Esophagus squamous epithelium (tissue), 5 donors: ENCODE results near the gene SREBF1. TPM values are rescaled to one million over a fixed set of nuclear protein-coding genes. Genes with fewer than 3 reads are reported as not detected.

Experiments
- DNase-seq: peaks from one replicate; lab custom pipeline; 2025; lab: John Stamatoyannopoulos, UW
- H3K27ac ChIP-seq, 4 donors: fragments of 200-600 bp; sonication (generic); one replicate each; pipeline ENCODE4 v1.5.1; 2016 to 2019; ENCODE audit warnings: mild to moderate bottlenecking in 1 of 4
- H3K27me3 ChIP-seq, 4 donors: fragments of 200-600 bp; sonication (generic); 1 replicate in 3 of 4; 2 replicates in 1 of 4; pipeline versions ENCODE4 v1.5.1 to v1.6.0; 2017 to 2021; ENCODE audit warnings: antibody characterized with exemption in 1 of 4
- H3K36me3 ChIP-seq, 3 donors: fragments of 200-600 bp; sonication (generic); one replicate each; pipeline ENCODE4 v1.5.1; 2016 to 2019
- H3K4me1 ChIP-seq, 3 donors: fragments of 200-600 bp; sonication (generic); one replicate each; pipeline ENCODE4 v1.5.1; 2017 to 2019
- H3K4me3 ChIP-seq, 4 donors: fragments of 200-600 bp; sonication (generic); 1 replicate in 3 of 4; 2 replicates in 1 of 4; pipeline ENCODE4 v1.5.1; 2016 to 2019; ENCODE audit warnings: mild to moderate bottlenecking in 2 of 4, moderate library complexity in 1 of 4
- H3K9me3 ChIP-seq, 3 donors: fragments of 200-600 bp; sonication (generic); one replicate each; pipeline ENCODE4 v1.5.1; 2016 to 2019
- POLR2A ChIP-seq, 4 donors: fragments of 450-650 bp; IDR thresholded peaks; one replicate each; pipeline ENCODE4 v1.6.1; 2017; ENCODE audit warnings: antibody characterized with exemption in 4 of 4, mild to moderate bottlenecking in 4 of 4, moderate library complexity in 3 of 4
- WGBS, 2 donors: methylation state at CpG; one replicate each; pipeline ENCODE4 v1.1.5; 2018; 5-methylcytosine and 5-hydroxymethylcytosine counted together
- intact Hi-C: fragments of 100-400 bp; cut with DNase I; formaldehyde crosslinking; loops from one replicate; pipeline ENCODE4 v1.15.0; 2022
- total RNA-seq, 4 donors: library from RNA; depleted of rRNA; stranded (reverse); fragments of >200 nt; gene quantifications; one replicate each; pipeline ENCODE4 v1.1.0, GENCODE V29; 2016
- TF ChIP-seq, protein P1 (sequence below), 6 experiments: fragments of 450-650 bp in 4 of 6; fragments of 200-600 bp in 2 of 6; sonication (generic) in 2 of 6; IDR thresholded peaks; one replicate each; pipeline ENCODE4 v1.5.1; 2016 to 2019; ENCODE audit warnings: antibody characterized with exemption in 6 of 6, mild to moderate bottlenecking in 4 of 6, moderate library complexity in 4 of 6
- donor health status: DM: yes; HTN: yes; CAD: no.

SREBF1 gene
- total RNA-seq, result 100 to 1,000 TPM in 2 of 4 donors, 10 to 100 TPM in 2; 55.0 to 137 (median 108) TPM

DNA sequence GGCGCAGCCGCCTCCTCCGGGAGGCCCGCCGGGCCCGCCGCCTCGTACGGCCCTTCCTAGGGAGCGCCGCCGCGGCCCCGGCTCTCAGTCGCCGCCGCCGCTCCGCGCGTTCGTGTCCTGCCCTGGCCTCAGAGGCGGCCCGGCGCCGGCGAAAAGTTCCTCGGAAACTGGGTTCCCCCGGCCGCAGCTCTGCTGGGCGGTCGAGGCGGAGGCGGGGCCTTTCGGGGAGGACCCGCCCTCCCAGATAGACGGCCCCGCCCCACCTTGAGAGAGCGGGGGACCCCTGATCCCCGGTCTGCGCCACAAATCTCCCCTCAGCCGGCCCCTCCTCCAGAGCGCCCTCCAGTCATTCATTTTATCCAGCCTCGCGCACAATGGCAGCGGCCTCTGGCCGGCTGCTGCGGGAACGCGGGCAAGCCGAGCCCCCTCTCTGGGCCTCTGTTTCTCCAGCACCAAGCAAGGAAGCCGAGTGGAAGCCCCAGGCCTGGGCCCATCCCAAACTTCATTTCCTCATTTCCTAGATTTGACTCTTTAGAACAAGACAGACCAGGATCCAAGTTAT, at the start of gene SREBF1:
Gene SREBF1 (minus strand): TSS at position 169 of the 562 bp plus-strand sequence. CDS start 169 bp downstream, outside the sequence.
- no peaks in the 10 kb centered on the region for H3K27me3 ChIP-seq
- intact Hi-C loops, result no loop called here
- H3K4me3 ChIP-seq, result peak within 1 kb of the TSS; percentile 70 to 95 (median 85)
- H3K36me3 ChIP-seq, result no peaks in the 10 kb centered on the region
- peak within 1 kb of the TSS; percentile 97 to 100 (median 98) for H3K27ac ChIP-seq
- 0% methylated on average over 1 to 3 of the region's 52 CpGs for WGBS, 2 donors
- H3K9me3 ChIP-seq, result no peaks in the 10 kb centered on the region
- no peak for DNase-seq
- H3K4me1 ChIP-seq, result peaks cover 61 to 96% (median 62%) of the 10 kb centered on the region in 3 donors
- TF ChIP-seq, protein P1, sequence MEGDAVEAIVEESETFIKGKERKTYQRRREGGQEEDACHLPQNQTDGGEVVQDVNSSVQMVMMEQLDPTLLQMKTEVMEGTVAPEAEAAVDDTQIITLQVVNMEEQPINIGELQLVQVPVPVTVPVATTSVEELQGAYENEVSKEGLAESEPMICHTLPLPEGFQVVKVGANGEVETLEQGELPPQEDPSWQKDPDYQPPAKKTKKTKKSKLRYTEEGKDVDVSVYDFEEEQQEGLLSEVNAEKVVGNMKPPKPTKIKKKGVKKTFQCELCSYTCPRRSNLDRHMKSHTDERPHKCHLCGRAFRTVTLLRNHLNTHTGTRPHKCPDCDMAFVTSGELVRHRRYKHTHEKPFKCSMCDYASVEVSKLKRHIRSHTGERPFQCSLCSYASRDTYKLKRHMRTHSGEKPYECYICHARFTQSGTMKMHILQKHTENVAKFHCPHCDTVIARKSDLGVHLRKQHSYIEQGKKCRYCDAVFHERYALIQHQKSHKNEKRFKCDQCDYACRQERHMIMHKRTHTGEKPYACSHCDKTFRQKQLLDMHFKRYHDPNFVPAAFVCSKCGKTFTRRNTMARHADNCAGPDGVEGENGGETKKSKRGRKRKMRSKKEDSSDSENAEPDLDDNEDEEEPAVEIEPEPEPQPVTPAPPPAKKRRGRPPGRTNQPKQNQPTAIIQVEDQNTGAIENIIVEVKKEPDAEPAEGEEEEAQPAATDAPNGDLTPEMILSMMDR (IDR thresholded peaks at IDR 0.05), result no peak
- no peak for TF ChIP-seq POLR2A (IDR thresholded peaks at IDR 0.05)

DNA sequence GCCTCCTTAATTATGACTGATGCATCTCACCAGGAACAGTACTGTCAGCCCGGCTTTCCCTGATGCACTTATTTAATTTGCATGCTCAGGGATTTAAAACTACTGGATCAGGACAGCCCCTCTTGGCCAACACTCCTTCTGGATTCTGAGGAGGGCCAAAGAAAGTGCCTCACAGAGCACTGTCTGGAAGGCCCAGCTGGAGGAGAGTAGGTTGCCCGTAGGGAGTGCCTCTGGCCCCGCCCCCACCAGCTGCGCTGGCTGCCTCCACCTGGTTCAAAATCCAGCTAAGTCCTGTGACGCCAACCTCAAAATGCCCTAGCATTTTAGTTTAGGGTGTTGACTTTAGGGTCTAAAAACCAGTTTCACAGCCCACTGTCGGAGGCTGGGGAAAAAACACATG, 49.4 kb upstream of the SREBF1 start:
- TF ChIP-seq, protein P1 (IDR thresholded peaks at IDR 0.05), result no peak
- no peak for TF ChIP-seq POLR2A (IDR thresholded peaks at IDR 0.05)
- intact Hi-C loops, result no loop called here
- Histone ChIP-seq H3K27ac (peak overlapping the region in 3 of 4 donors; percentile 35 to 70 (median 66)), H3K9me3 (no peaks in the 10 kb centered on the region), H3K4me3 (no peak overlapping the region), H3K27me3 (no peaks in the 10 kb centered on the region), H3K36me3 (peaks cover 9 to 88% (median 12%) of the 10 kb centered on the region in 3 donors), H3K4me1 (peaks cover 13 to 33% (median 13%) of the 10 kb centered on the region in 3 donors)
- DNase-seq, result no peak
- 48% methylated on average over 3 to 4 of the region's 6 CpGs for WGBS, 2 donors

DNA sequence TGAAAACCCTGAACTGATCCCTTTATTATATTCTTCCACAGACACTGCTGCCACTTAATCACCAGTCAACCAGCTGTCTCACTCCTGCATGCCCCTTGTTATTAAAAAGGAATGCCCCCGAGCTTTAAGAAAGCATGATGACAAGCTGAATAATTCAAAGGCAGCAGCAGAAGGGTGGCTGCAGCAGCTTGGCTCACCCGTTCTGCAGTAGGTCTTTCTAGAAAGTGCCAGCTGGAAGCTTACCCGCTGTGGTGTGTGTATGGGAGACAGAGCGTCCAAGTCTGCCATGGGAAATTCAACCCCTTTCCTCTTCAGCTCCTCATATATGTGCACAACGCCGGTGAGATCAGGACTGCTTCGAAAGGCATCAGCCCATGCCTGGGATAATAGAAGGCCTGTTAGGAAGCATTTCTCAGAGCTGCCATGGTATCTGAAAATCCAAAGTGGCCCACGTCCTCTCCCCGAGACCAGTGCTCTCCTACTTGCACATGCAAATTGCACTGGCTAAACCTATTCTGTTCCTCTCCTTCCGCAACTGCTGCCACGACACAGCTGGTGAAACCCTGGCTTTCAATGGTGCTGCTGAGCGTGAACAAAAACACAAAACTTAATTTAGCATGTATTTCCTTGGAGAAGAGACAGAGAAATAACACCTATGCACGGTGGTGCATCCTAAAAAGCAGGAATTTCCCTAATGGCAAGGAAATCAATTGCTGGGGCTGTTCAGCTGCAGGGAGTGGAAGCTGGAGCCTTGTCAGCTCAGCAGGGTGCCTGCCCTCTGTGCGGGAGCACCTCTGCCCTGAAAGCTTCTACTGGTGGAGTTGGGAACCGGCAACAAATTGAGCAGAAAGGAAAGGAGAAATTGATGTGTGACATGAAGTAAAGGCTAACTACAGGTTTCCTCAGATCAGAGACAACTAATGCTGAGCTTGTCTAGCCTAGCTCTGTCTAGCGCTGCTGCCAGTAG, 47.9 kb upstream of the SREBF1 start:
- no peaks in the 10 kb centered on the region for H3K27me3 ChIP-seq
- no peak overlapping the region for H3K4me3 ChIP-seq
- intact Hi-C loops, result no loop called here
- no peak for TF ChIP-seq POLR2A (IDR thresholded peaks at IDR 0.05)
- peaks cover 9 to 88% (median 12%) of the 10 kb centered on the region in 3 donors for H3K36me3 ChIP-seq
- peaks cover 13 to 42% (median 13%) of the 10 kb centered on the region in 3 donors for H3K4me1 ChIP-seq
- no peak for DNase-seq
- WGBS, 2 donors, result 91 to 94% methylated on average over 15 to 16 of the region's 16 CpGs
- H3K9me3 ChIP-seq, result no peaks in the 10 kb centered on the region
- no peak overlapping the region for H3K27ac ChIP-seq

DNA sequence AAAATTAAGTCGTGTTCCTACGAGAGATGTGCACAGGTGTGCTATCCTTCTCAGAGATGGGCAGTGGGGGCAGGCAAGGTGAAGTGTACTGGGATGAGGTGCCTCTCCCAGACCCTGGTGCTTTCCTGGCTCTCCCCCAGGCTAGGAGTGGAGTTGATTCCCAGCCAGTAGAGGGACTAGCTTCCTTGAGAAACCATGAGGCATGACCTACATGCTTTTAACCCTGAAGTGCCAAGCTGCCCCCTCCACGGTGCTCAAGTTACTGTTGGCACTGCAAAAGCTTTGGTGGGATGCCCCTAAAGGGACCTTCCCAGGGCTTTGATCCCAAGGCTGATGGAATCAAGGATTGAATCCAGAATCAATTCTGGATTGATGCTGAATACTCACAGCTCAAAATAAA, 47.0 kb upstream of the SREBF1 start:
- Histone ChIP-seq H3K4me1 (peaks cover 16 to 48% (median 17%) of the 10 kb centered on the region in 3 donors), H3K27me3 (no peaks in the 10 kb centered on the region), H3K4me3 (no peak overlapping the region), H3K36me3 (peaks cover 12 to 88% (median 14%) of the 10 kb centered on the region in 3 donors), H3K27ac (no peak overlapping the region), H3K9me3 (no peaks in the 10 kb centered on the region)
- DNase-seq, result no peak
- TF ChIP-seq, protein P1 (IDR thresholded peaks at IDR 0.05), result no peak
- TF ChIP-seq POLR2A (IDR thresholded peaks at IDR 0.05), result no peak
- intact Hi-C loops, result no loop called here
- 83 to 100% methylated on average over 1 to 2 of the region's 3 CpGs for WGBS, 2 donors

DNA sequence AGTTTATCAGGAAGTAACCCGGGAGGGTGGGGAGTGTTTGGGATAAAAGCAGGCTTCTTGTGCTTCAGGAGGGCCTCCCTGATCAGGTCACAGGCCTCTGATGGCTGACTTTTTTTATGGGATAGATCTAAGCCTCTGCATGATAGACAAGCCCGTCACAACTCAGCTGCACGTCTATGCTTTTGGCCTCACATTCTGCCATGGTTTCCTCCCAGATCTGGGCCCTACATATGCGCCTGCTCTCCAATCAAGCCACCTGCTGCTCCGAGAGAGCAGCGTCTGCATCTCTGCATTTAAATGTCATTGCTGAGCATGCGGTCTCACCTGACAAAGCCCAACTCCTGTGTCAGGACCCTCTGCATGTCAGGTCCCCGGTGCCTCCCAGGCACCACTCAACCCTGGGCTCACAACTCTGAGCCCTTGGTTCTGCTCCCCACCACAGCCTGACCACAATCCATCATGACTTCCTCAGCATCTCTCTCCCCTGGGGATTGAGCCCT, 45.3 kb upstream of the SREBF1 start:
- no peak overlapping the region for H3K4me3 ChIP-seq
- WGBS, 2 donors, result 84 to 90% methylated on average over 8 of the region's 8 CpGs
- no peak for TF ChIP-seq POLR2A (IDR thresholded peaks at IDR 0.05)
- TF ChIP-seq, protein P1 (IDR thresholded peaks at IDR 0.05), result no peak
- DNase-seq, result no peak
- H3K27ac ChIP-seq, result no peak overlapping the region
- no peaks in the 10 kb centered on the region for H3K9me3 ChIP-seq
- peaks cover 14 to 82% (median 16%) of the 10 kb centered on the region in 3 donors for H3K36me3 ChIP-seq
- intact Hi-C loops, result no loop called here
- H3K27me3 ChIP-seq, result no peaks in the 10 kb centered on the region
- peaks cover 30 to 48% (median 31%) of the 10 kb centered on the region in 3 donors for H3K4me1 ChIP-seq
